Fibroblast of gingiva (primary cell): ENCODE data around the gene SVBP.
"Not testable (repeated sequence)": the region's sequence is repeated elsewhere in the genome, so short reads cannot be mapped to it uniquely, and the experiment has no call there.

Source experiments
- DNase-seq: peaks from one replicate; pipeline ENCODE4 v3.0.0-alpha.2; 2011; ENCODE audit warnings: low read depth

SVBP gene

GRCh38 chr1:42841010-42841409 is 23.8 kb upstream of the SVBP start:
- DNase-seq = no peak

DNA sequence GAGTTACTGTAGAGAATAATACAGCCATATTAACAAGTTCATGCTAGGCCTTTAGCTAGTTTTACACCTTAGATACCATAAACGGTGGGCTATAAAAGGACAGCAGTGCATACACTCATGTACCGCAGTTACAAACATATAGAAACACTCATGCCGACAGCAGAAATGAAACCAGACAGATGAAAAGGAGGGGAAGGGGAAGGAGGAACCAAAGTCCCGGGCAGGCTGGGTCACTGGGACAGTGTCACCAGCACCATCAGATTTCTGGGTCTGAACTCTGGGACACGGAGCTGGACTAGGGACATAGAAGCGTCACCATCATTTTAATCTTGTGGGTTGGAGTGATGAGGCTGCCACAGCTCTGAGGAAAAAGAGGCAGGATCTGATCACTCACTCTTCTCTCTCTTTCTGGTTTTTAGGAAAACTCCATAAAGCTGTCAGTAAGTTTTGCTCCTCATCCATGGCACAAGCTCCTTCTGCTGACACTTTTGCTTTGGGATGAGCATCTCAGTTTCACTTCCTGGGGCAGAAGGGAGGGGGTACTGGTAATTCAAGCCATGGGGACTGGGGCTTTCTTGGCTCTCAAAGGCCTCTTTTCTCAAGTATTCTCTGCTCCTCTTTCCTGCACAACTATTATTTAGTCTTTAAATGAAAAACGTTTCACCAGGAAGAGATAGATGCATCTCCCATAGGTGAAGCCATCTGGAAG is 21.4 kb upstream of the SVBP start:
- DNase-seq = no peak

- DNase-seq = no peak
Observed at GRCh38 chr1:42837709-42838108, 20.5 kb upstream of the SVBP start.

DNA sequence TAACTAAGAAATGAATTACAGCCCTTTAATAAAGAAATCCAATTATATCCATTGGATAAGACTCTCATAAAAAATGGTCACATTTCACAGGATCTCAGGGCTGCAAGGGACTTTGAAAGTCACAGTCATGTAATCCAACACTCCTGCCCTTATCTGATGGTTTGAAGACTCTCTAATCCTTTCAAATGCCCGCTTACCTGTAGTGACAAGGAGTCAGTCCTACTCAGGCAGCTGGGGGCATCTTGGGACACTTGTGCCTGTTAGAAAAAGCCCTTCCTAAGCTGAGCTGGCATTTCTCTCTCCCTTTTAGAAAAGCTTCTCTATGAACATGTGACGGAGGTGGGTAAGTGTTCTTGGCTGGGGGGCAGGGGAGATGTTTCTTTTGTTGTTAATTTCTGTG is 18.2 kb upstream of the SVBP start:
- DNase-seq = no peak

GRCh38 chr1:42834803-42835202 is 17.6 kb upstream of the SVBP start:
- no peak for DNase-seq

- no peak for DNase-seq
Observed at GRCh38 chr1:42833981-42834380, 16.8 kb upstream of the SVBP start.

DNA sequence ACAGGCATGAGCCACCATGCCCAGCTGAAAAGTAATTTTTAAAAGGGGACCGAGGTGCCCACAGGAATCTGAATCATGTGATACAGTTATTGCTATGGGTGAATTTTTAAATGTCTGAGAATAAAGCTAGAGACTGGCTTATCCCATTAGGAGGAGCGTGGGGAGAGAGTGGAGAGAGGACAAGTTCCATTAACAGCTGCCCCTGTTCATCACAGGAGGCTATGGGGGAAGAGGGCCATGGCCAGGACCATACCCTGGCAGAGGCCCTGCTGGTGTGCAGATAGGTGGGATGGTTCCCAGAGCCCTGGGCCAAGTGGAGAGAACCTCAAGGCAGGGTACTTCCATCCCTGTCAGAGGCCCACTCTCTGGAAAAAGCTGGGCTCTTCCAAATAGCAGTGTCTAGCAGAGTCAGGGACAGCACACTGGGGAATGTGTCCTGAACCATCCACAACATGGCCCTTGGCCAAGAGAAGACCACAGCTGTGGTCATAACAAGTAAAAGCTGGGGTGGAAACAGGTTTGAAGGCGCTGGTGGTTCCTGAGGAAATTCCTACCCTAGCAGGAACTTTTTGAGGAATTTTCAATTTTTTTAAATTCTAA is 15.5 kb upstream of the SVBP start:
- no peak for DNase-seq

DNA sequence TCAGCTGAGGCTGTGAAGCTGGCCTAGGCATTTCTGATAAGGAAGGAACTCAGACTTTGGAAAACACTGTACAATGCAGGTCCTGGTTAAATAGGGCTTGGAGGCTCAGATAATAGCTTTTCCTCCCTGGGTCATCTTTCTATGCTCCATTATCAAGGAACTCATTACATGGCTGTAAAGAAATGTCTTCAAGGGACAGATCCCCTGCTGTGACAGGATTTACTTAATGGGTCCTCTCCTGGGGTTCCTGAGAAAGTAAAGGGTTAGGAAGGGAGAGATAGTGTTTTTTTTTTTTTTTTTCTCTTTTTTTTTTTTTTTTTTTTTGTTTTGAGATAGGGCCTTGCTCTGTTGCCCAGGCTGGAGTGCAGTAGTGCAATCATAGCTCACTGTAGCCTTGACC is 14.1 kb upstream of the SVBP start:
- DNase-seq = no peak

GRCh38 chr1:42830631-42831030 is 13.4 kb upstream of the SVBP start:
- DNase-seq = no peak

DNA sequence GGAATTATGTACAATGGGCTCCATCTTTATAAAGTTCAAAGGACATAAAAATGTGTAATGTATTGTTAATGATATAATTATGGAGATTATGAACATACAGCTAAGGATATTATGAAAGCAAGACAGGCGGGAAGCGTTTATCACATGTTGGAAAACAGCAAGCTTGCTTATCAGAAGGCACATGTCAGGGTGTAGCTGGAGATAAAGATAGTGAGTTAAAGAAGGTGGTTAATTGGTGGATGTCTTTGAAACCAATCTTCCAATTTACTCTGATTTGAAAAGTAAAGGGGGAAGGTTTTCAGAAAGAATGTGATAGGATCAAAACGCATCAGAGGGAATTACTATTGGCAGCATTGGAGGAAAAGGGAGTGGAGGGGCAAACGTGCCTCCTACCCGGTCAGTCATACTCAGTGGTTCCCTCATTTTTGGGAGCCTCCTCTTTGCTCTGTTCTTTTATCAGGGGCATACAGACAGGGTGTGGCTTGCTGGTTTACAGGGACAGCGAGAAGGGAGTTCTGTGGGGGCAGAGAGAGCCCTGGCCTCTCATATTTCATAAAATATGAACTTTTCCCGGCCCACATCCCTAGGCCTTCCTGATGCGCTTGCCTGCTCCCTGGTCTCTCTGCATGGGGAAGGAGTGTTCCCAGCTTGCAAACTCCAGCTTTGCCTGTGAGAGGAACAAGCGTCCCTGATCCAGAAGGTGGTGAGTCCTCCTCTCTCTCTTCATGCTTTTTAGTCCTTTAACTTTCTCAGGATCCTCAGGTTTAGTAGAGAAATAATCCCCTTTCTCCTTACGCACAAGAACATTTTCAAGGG is 8.0 kb upstream of the SVBP start:
- no peak for DNase-seq

DNA sequence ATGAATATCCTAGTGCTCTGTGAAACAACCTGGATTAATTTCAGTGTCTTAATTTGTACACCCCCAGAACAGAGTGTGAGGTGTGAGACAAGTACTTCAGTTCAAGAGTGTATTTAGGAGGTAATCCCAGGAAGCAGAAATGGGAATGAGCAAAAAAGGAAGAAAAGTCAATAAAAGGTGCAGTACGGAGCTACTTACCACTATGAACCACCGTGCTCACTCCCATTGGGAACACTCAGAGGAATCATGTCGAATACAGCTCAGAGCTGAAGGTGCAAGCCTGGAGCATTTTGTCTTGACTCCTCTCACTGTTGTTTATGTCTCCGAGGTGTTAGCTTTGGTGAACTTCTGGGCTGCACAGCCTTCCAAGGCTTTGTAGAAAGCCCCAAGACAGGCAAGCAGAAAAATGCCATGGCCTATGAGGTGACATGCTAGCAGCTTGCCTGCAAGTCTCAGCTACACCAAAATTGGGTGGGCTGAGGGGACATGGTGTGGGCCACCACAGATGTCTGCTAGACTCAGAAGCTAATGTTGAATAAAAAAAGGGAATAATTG is 7.4 kb upstream of the SVBP start:
- DNase-seq = no peak

DNA sequence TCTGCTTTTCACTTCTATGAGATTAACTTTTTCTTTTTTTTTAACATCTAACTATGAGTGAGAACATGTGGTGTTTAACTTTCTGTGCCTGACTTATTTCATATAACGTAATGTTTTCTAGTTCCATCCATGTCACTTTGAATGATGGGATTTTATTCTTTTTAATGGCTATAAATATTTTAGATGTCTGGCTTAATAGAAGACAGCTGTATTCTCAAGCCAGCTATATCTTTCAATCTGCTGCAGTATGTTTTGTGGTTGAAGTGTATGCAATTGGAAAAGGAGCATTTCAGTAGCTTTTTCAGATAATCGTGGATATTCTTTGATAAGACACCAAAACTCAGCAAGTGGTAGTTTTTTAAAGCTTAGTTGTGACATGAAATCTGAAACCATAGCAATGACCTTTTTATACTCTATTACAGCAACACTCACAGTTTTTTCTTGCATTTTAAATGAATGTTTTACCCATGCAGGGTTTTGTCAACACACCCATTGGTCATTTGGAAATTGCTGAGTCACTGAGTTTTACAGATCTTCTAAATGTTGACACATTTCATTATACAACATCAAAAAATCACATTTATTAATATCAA is 5.7 kb upstream of the SVBP start:
- peak; percentile 74 for DNase-seq

DNA sequence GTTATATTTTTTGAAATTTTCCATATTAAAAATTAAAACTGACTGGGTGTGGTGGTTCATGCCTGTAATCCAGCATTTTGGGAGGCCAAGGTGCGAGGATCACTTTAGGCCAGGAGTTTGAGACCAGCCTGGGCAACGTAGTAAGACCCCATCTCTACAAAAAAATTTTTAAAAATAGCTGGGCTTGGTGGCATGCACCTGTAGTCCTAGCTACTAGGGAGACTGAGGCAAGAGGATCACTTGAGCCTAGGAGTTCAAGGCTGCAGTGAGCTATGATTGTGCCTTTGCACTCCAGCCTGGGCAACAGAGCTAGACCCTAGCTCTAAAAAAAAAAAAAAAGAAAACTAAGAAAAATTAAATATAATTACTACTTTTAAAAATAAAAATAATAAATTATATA is 4.5 kb upstream of the SVBP start:
- no peak for DNase-seq

- no peak for DNase-seq
Observed at GRCh38 chr1:42820813-42821212, 3.6 kb upstream of the SVBP start.

DNA sequence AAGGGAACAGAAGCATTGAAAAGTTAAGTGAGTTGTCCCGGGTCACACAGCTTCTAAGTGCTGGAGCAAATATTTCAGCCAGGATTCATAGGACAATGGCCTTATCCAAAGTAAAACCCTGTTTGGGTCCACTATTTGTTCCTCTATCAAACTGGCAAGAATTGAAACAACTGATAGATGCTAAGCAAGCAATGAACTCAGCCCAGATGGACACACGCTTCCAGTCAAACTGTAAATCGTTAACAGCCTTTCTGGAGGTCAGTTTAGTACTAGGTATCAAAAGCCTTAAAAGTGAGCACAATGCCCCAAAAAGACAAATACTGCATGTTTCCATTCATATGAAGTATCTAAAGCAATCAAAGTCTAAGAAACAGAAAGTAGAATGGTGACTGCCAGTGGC is 779 bp upstream of the SVBP start:
- DNase-seq = no peak

GRCh38 chr1:42817440-42817767 is 207 bp upstream of the SVBP start:
- no peak for DNase-seq

- DNase-seq = no peak
Observed at GRCh38 chr1:42815941-42816584, 1.1 kb downstream of the SVBP start.

GRCh38 chr1:42814815-42815214 is 2.4 kb downstream of the SVBP start:
- not testable (repeated sequence) for DNase-seq

DNA sequence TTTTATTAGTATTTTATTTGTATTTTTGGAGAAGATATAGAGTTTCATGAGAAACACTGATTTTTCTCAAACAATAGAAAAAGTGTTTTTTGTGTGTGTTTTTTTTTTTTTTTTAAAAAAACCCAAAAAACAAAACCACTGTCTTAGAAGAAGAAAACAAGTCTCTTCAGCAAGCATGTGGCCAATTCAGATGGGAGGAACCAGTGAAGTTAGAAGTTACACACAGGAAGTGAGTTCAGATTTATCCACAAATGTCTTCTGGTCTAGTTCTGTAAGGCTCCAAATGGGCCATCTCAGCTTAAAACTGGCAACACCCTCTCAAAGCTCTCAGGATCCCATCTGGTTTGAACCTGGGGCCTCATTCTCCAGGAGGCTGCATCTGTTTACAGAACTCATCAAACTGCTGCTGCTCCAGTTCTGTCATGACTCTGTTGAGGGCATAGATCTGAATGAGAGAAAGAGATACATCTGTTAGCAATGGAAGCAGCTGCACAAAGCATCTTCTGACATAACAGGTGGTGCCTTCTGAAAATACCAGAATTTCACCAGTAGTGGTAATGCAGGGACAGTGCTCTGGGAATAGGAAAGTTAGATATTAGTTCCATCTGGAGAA is 10.0 kb downstream of the SVBP start:
- no peak for DNase-seq

GRCh38 chr1:42806593-42806992 is 10.6 kb downstream of the SVBP start:
- DNase-seq = no peak

GRCh38 chr1:42806171-42806570 is 11.0 kb downstream of the SVBP start:
- DNase-seq = no peak
